B cell (primary cell): ENCODE measurements around the gene BET1L.

ENCODE experiments used
- CTCF ChIP-seq: fragments of 200-600 bp; IDR thresholded peaks from one replicate; pipeline ENCODE4 v1.8.0; 2022; ENCODE audit warnings: antibody characterized with exemption, mild to moderate bottlenecking
- EZH2 ChIP-seq: IDR thresholded peaks from 2 replicates; pipeline ENCODE4 v1.6.1; 2012; ENCODE audit warnings: borderline replicate concordance, low read depth, mild to moderate bottlenecking, moderate library complexity, low read length; ENCODE audit not compliant: insufficient read depth, poor library complexity, severe bottlenecking

DNA sequence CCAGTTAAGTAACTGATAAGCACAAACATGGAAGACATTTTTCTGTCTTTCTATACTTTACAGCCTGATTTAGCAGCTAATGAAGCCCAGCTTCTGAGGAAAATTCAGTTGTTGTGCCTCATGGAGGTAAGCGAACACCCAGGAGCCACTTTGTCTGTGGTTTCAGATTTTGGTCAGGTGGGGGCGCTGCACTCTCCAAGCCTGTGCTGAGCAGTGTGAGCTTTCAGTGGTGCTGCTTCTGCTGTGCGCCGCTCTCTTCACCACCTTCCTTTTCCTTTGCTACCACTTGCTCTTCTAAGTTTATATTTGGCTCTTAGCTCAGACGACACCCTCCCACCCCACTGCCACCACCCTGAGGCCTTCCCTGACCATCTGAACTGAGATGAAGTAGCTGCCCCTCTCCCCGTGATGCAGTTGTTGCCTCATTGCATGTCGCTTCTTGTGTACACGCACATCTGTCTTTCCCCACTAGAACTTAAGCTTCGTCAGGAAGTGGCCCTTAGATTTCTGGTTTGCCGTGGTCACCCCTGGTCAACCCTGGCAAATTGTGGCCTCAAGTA is 43.6 kb upstream of the BET1L start:
- TF ChIP-seq EZH2: no peak
- peak; percentile 79 for TF ChIP-seq CTCF
